ENCODE measurements around the gene ARL17B. TPM values are rescaled to one million over a fixed set of nuclear protein-coding genes. Genes with fewer than 3 reads are reported as not detected.
A peak's percentile ranks its signal among the peaks of the same experiment; 100 is the strongest.
"Not testable (repeated sequence)": the region's sequence is repeated elsewhere in the genome, so short reads cannot be mapped to it uniquely, and the experiment has no call there.

ARL17B gene
- total RNA-seq, 4 donors from 2014 or later = 9.3 to 39.3 (median 14.6) TPM

DNA sequence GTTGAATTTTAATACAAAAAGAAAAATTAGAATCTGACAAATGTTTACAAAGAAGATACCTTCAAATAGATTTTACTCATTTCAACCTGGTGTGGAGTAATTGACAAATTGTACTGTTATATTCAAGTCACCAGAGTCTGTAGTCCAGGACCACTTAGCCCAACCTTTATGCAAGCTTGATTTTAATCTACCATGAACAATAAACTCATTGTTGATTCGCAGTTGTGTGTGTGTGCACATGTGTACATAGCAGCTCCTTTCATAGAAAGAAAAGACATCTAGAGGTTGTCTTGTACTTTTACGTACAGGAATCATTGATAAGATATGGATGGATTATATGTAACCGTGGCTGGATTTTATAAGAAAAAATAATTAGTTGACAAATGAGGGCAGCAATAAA is 87.3 kb downstream of the ARL17B start:
- H3K4me3 ChIP-seq = no peak overlapping the region
- intact Hi-C loops (cut with DNase I; ENCODE audit: low total_unique reads) = no loop called here
- no peaks in the 10 kb centered on the region for H3K27me3 ChIP-seq
- no peaks in the 10 kb centered on the region for H3K36me3 ChIP-seq
- H3K27ac ChIP-seq = no peak overlapping the region
- DNase-seq (no peak), ATAC-seq (no peak)
- H3K4me1 ChIP-seq = peaks cover 0 to 8% of the 10 kb centered on the region in 2 donors
- H3K9me3 ChIP-seq = no peaks in the 10 kb centered on the region
- in situ Hi-C loops (cut with MboI; ENCODE audit: low sequenced_read_pairs in 4 of 4) = loop anchor here in 1 of 4 donors (25.0 kb wide), 1 partner anchor 687 kb away; no protein-coding TSS in a partner anchor
- TF ChIP-seq POLR2A (IDR thresholded peaks at IDR 0.05) = no peak
- TF ChIP-seq, protein P1, sequence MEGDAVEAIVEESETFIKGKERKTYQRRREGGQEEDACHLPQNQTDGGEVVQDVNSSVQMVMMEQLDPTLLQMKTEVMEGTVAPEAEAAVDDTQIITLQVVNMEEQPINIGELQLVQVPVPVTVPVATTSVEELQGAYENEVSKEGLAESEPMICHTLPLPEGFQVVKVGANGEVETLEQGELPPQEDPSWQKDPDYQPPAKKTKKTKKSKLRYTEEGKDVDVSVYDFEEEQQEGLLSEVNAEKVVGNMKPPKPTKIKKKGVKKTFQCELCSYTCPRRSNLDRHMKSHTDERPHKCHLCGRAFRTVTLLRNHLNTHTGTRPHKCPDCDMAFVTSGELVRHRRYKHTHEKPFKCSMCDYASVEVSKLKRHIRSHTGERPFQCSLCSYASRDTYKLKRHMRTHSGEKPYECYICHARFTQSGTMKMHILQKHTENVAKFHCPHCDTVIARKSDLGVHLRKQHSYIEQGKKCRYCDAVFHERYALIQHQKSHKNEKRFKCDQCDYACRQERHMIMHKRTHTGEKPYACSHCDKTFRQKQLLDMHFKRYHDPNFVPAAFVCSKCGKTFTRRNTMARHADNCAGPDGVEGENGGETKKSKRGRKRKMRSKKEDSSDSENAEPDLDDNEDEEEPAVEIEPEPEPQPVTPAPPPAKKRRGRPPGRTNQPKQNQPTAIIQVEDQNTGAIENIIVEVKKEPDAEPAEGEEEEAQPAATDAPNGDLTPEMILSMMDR (IDR thresholded peaks at IDR 0.05 in 4 of 5, conservative IDR thresholded peaks at IDR 0.05 in 1 of 5) = no peak

DNA sequence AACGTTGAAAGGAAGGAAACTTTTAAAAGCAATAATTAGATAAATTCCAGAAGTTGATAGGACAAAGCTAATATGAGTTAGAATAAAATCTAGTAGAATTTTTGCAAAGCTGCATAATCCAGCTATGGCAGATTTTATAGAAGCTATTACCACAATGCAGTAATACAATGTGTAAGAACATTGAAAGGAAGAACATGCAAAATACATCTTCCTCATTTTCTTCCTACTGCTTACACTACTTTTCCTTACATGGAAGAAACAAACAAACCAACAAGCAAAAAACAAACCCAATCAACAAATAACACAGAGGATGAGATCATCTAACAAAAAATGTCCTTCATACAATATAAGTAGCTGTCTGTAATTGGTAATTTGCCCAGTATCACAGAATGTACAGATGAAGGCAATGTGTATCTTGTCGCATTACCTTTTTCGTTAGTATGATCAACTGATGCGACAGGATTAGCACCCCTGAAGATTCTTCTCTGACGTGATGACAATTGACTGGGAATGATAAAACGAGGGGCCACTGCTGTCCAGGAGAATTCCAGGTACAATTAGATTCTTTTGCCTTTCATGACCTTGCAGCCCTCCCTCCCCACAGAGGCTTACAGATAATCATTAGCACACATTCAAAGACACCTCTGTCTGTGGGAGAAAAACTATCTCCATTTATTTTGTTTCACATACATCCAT is 87.9 kb downstream of the ARL17B start:
- H3K27ac ChIP-seq = no peak overlapping the region
- DNase-seq (no peak), ATAC-seq (no peak)
- no peak overlapping the region for H3K4me3 ChIP-seq
- no peaks in the 10 kb centered on the region for H3K27me3 ChIP-seq
- in situ Hi-C loops (cut with MboI; ENCODE audit: low sequenced_read_pairs in 4 of 4) = loop anchor here in 1 of 4 donors (25.0 kb wide), 1 partner anchor 686 kb away; no protein-coding TSS in a partner anchor
- TF ChIP-seq, protein P1 (IDR thresholded peaks at IDR 0.05 in 4 of 5, conservative IDR thresholded peaks at IDR 0.05 in 1 of 5) = no peak
- TF ChIP-seq POLR2A (IDR thresholded peaks at IDR 0.05) = no peak
- intact Hi-C loops (cut with DNase I; ENCODE audit: low total_unique reads) = no loop called here
- H3K36me3 ChIP-seq = no peaks in the 10 kb centered on the region
- H3K4me1 ChIP-seq = peaks cover 0 to 10% of the 10 kb centered on the region in 2 donors
- no peaks in the 10 kb centered on the region for H3K9me3 ChIP-seq

DNA sequence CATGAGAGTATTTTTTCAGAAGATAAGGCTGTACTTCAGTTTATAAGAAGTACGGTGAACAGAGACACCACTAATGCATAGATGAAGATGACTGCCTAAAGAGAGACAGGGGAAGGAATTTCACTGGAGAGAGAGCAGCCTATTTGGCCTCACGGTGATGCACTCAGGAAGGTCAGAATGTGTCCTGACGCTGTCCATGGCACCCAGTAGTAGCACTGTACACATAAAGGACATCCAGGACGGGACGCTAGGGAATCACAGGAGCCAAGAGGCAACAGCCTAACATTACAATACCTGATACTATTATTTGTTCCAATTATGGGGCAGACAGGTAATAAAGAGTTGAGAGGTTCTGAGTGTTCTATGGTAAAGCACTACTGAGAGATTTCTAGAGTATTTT is 91.5 kb downstream of the ARL17B start:
- no peak overlapping the region for H3K27ac ChIP-seq
- no peaks in the 10 kb centered on the region for H3K27me3 ChIP-seq
- no peaks in the 10 kb centered on the region for H3K9me3 ChIP-seq
- H3K36me3 ChIP-seq = no peaks in the 10 kb centered on the region
- intact Hi-C loops (cut with DNase I; ENCODE audit: low total_unique reads) (no loop called here), in situ Hi-C loops (cut with MboI; ENCODE audit: low sequenced_read_pairs in 4 of 4) (loop anchor here in 1 of 4 donors (25.0 kb wide), 1 partner anchor 683 kb away; no protein-coding TSS in a partner anchor)
- ATAC-seq (no peak), DNase-seq (no peak)
- peaks cover 7 to 17% of the 10 kb centered on the region in 2 donors for H3K4me1 ChIP-seq
- TF ChIP-seq POLR2A (IDR thresholded peaks at IDR 0.05) = no peak
- TF ChIP-seq, protein P1 (IDR thresholded peaks at IDR 0.05 in 4 of 5, conservative IDR thresholded peaks at IDR 0.05 in 1 of 5) = no peak
- H3K4me3 ChIP-seq = no peak overlapping the region

DNA sequence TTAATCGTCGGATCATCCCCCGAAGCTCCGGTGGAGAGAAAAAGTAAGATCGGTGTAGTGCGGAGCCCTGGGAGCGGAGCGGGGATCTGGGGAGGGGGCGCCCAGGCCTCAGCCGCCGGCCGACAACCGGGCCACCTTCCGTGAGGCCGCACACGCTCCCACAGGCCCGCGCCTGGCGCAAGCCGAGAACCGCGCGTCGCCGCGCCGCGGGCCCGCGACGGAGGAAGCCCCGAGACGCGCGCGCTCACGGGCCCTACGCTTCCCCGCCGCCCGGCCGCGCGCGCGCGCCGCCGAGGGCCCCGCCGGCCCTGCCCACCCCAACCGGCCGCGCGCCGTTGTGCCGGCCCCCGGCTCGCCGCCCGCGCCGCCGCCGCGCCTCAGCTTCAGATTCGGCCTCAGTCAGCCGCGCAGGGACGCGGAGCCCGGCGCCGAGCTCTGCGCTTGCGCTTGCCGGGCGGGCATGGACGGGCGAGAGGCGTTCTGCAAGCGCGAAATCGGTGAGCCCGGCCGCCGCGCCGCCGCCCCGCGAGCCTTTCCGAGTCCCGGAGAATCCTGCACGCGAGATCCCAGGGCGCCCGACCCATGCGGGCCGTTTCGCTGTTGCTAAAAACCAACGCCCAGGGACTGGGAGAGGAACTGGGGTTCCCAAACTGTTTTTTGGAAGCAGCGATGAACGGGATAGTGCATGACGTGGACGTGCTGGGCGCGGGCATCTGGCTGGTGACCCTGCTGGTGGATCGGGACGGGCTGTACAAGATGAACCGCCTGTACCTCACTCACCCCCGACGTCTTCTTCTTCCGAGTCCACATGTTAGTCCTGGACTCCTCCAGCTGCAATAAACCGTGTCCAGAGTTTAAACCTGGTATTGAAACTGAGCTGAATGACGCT is 94.7 kb downstream of the ARL17B start:
- peak overlapping the region; percentile 76 to 100 (median 90) for H3K4me3 ChIP-seq
- in situ Hi-C loops (cut with MboI; ENCODE audit: low sequenced_read_pairs in 4 of 4) = loop anchor here in 1 of 4 donors (25.0 kb wide), 1 partner anchor 680 kb away; no protein-coding TSS in a partner anchor
- H3K36me3 ChIP-seq = no peaks in the 10 kb centered on the region
- ATAC-seq (peak; percentile 85 to 88), DNase-seq (peak; percentile 65 to 84)
- H3K27me3 ChIP-seq = no peaks in the 10 kb centered on the region
- peaks cover 7 to 22% of the 10 kb centered on the region in 2 donors for H3K4me1 ChIP-seq
- peak overlapping the region; percentile 95 to 100 (median 95) for H3K27ac ChIP-seq
- peak; percentile 44 to 62 for TF ChIP-seq POLR2A (IDR thresholded peaks at IDR 0.05)
- TF ChIP-seq, protein P1 (IDR thresholded peaks at IDR 0.05 in 4 of 5, conservative IDR thresholded peaks at IDR 0.05 in 1 of 5) = peak in 1 of 5 experiments; percentile 27
- intact Hi-C loops (cut with DNase I; ENCODE audit: low total_unique reads) = loop anchor here (5.0 kb wide), 1 partner anchor 370 kb away; no protein-coding TSS in a partner anchor
- no peaks in the 10 kb centered on the region for H3K9me3 ChIP-seq

DNA sequence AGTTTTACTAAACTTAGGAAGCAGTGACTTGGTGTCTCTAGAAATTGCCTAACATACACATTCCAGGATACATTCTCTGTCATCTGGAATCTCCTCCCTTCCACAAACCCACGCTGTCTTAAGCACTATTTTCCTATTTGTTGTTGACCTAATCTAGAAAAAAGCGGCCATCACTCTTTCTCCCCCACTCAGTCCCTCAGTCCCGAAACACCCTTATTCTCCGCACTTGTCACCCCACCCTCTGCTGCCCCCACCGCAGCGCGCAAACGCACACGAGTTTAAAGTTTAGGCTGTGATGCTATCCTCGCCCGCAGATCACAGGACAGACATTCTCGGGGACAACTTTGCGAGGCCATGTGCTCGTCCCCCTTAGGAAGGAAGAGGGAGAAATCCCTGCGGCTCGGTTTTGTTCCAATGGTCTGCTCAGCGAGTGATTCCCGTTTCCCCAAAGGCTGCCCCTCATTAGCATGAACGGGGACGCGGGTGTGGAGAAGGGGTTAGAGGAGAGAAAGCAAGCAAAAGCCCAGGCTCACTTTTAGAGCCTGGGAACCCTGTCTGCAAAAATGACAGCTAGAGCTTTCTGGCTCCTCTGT is 95.4 kb downstream of the ARL17B start:
- Histone ChIP-seq H3K27ac (peak overlapping the region; percentile 83 to 95 (median 90)), H3K4me1 (peaks cover 7 to 22% of the 10 kb centered on the region in 2 donors), H3K4me3 (peak overlapping the region; percentile 30 to 88 (median 48))
- in situ Hi-C loops (cut with MboI; ENCODE audit: low sequenced_read_pairs in 4 of 4) = loop anchor here in 1 of 4 donors (25.0 kb wide), 1 partner anchor 679 kb away; no protein-coding TSS in a partner anchor
- intact Hi-C loops (cut with DNase I; ENCODE audit: low total_unique reads) = loop anchor here (5.0 kb wide), 1 partner anchor 369 kb away; no protein-coding TSS in a partner anchor
- DNase-seq, H3K27me3 ChIP-seq, H3K36me3 ChIP-seq, H3K9me3 ChIP-seq: not testable (repeated sequence)
- ATAC-seq = peak; percentile 14 to 16
